GM10266 (cell line): ENCODE measurements around the gene HMCN2.

Experiments used
- DNase-seq: peaks from one replicate; pipeline ENCODE4 v3.0.0; 2012; ENCODE audit errors: extremely low spot score
- TF ChIP-seq, protein P1 (sequence below): IDR thresholded peaks from 2 replicates; pipeline ENCODE4 v1.5.1; 2012; ENCODE audit warnings: mild to moderate bottlenecking, low read depth; ENCODE audit not compliant: control insufficient read depth, insufficient read depth; ENCODE audit errors: missing control alignments

HMCN2 gene

GRCh38 chr9:130387905-130388304 lies 122.3 kb downstream of the HMCN2 start:
- DNase-seq, result no peak
- TF ChIP-seq, protein P1, sequence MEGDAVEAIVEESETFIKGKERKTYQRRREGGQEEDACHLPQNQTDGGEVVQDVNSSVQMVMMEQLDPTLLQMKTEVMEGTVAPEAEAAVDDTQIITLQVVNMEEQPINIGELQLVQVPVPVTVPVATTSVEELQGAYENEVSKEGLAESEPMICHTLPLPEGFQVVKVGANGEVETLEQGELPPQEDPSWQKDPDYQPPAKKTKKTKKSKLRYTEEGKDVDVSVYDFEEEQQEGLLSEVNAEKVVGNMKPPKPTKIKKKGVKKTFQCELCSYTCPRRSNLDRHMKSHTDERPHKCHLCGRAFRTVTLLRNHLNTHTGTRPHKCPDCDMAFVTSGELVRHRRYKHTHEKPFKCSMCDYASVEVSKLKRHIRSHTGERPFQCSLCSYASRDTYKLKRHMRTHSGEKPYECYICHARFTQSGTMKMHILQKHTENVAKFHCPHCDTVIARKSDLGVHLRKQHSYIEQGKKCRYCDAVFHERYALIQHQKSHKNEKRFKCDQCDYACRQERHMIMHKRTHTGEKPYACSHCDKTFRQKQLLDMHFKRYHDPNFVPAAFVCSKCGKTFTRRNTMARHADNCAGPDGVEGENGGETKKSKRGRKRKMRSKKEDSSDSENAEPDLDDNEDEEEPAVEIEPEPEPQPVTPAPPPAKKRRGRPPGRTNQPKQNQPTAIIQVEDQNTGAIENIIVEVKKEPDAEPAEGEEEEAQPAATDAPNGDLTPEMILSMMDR, result no peak

- no peak for DNase-seq
- TF ChIP-seq, protein P1, result no peak
These were observed 124.8 kb downstream of the HMCN2 start for GRCh38 chr9:130390390-130390789.

GRCh38 chr9:130390986-130391385 lies 125.4 kb downstream of the HMCN2 start:
- TF ChIP-seq, protein P1, result no peak
- no peak for DNase-seq

- TF ChIP-seq, protein P1, result no peak
- no peak for DNase-seq
These were observed 126.3 kb downstream of the HMCN2 start for GRCh38 chr9:130391866-130392265.

DNA sequence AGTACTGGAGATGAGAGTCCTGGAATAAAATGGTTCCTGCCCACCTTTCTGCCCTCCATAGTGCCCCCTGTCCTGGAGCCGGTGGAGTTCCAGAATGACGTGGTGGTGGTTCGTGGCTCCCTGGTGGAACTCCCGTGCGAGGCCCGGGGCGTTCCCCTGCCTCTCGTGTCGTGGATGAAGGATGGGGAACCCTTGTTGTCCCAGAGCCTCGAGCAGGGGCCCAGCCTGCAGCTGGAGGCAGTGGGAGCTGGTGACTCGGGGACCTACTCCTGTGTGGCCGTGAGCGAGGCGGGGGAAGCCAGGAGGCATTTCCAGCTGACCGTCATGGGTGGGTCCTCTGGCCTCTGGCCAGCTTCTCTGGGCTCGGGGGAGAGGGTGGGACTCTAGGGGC lies 128.1 kb downstream of the HMCN2 start:
- no peak for DNase-seq
- TF ChIP-seq, protein P1, result no peak

GRCh38 chr9:130394320-130394719 lies 128.8 kb downstream of the HMCN2 start:
- TF ChIP-seq, protein P1, result no peak
- DNase-seq, result no peak

GRCh38 chr9:130394814-130395470 lies 129.4 kb downstream of the HMCN2 start:
- TF ChIP-seq, protein P1, result no peak
- no peak for DNase-seq
